NCI-H2081 (cell line): Measurements from ENCODE around the gene NPIPB8.
"Not testable (repeated sequence)": the region's sequence is repeated elsewhere in the genome, so short reads cannot be mapped to it uniquely, and the experiment has no call there.

Experiments used
- DNase-seq, 2 experiments: peaks; one replicate each; lab custom pipeline; 2025; lab: John Stamatoyannopoulos, UW

Gene NPIPB8

GRCh38 chr16:28607116-28607623 is 30.7 kb upstream of the NPIPB8 start:
- no peak for DNase-seq

GRCh38 chr16:28607681-28608495 is 30.0 kb upstream of the NPIPB8 start:
- DNase-seq: not testable (repeated sequence)

- not testable (repeated sequence) for DNase-seq
Observed at GRCh38 chr16:28608496-28608808, 29.4 kb upstream of the NPIPB8 start.

GRCh38 chr16:28608867-28609596 is 28.8 kb upstream of the NPIPB8 start:
- DNase-seq: not testable (repeated sequence)

GRCh38 chr16:28609631-28610594 is 28.0 kb upstream of the NPIPB8 start, which contains the start of gene SULT1A1:
Gene SULT1A1 (minus strand): TSS chr16:28610044. CDS start chr16:28608855, 1,189 bp downstream.
- no peak for DNase-seq

- DNase-seq: no peak
Observed at GRCh38 chr16:28610595-28611191, 27.2 kb upstream of the NPIPB8 start.

- DNase-seq: not testable (repeated sequence)
Observed at GRCh38 chr16:28612359-28613280, 25.2 kb upstream of the NPIPB8 start.

- DNase-seq: not testable (repeated sequence)
Observed at GRCh38 chr16:28613912-28614311, 24.0 kb upstream of the NPIPB8 start.

- not testable (repeated sequence) for DNase-seq
Observed at GRCh38 chr16:28614561-28614960, 23.3 kb upstream of the NPIPB8 start.

- DNase-seq: peak in 1 of 2 experiments; percentile 31
Observed at GRCh38 chr16:28615486-28616223, 22.2 kb upstream of the NPIPB8 start.

- DNase-seq: not testable (repeated sequence)
Observed at GRCh38 chr16:28616224-28616577, 21.7 kb upstream of the NPIPB8 start.

GRCh38 chr16:28616636-28617035 is 21.2 kb upstream of the NPIPB8 start:
- DNase-seq: no peak

GRCh38 chr16:28617874-28618273 is 20.0 kb upstream of the NPIPB8 start:
- DNase-seq: no peak

- DNase-seq: not testable (repeated sequence)
Observed at GRCh38 chr16:28620316-28620715, 17.5 kb upstream of the NPIPB8 start.

- DNase-seq: no peak
Observed at GRCh38 chr16:28621481-28622155, 16.2 kb upstream of the NPIPB8 start.

GRCh38 chr16:28622532-28623171 is 15.2 kb upstream of the NPIPB8 start:
- not testable (repeated sequence) for DNase-seq

GRCh38 chr16:28623172-28623711 is 14.6 kb upstream of the NPIPB8 start:
- DNase-seq: peak; percentile 87 to 93

GRCh38 chr16:28630905-28631304 is 7.0 kb upstream of the NPIPB8 start:
- DNase-seq: not testable (repeated sequence)
